HepG2 (cell line): ENCODE data around the gene TEX29. TPM values are rescaled to one million over a fixed set of nuclear protein-coding genes. Genes with fewer than 3 reads are reported as not detected.

ENCODE experiments used
- ATAC-seq: fragments of 200-7000 bp; cut with Tn5 transposase; 3 replicates; pipeline ENCODE4 v1.9.1; 2020; ENCODE audit warnings: mild to moderate bottlenecking, moderate library complexity
- Bru-seq: library from RNA; stranded (reverse); fragments of 400-500 nt; gene quantifications from one replicate; lab custom pipeline; 2021; lab: Mats Ljungman, UMichigan
- BruChase-seq, 2 experiments: library from RNA; stranded (reverse); fragments of 400-500 nt; gene quantifications; one replicate each; lab custom pipeline; 2021; lab: Mats Ljungman, UMichigan
- BruUV-seq: library from RNA; stranded (reverse); fragments of 400-500 nt; replicated peaks from 2 replicates; lab custom pipeline; 2021; lab: Mats Ljungman, UMichigan
- CTCF ChIA-PET: fragments of 300-600 bp; formaldehyde crosslinking; extraction: SDS; loops from one replicate; lab custom pipeline; 2021; ENCODE audit warnings: low total read pairs, inconsistent platforms, low intra/inter-chr PET ratio; lab: Yijun Ruan, JAX
- POLR2A ChIA-PET: fragments of 350-600 bp; sonication (Branson Sonifier 250); formaldehyde crosslinking; loops from one replicate; lab custom pipeline; 2020; ENCODE audit warnings: antibody characterized with exemption, inconsistent platforms; lab: Yijun Ruan, JAX
- DNase-seq: peaks from one replicate; pipeline ENCODE4 v3.0.0-alpha.2; 2015; ENCODE audit warnings: low spot score
- FAIRE-seq: peaks from 3 replicates; lab custom pipeline; 2011; peaks lifted over from hg19 to GRCh38; lab: Jason Lieb, UNC
- H2AFZ ChIP-seq: one replicate; pipeline ENCODE4 v1.6.1; 2011; ENCODE audit warnings: low read length, inconsistent platforms
- H3K27ac ChIP-seq: fragments of 300-600 bp; 3 replicates; pipeline ENCODE4 v1.8.0; 2011; ENCODE audit warnings: mixed run types, mild to moderate bottlenecking, mixed read lengths, low read length, inconsistent platforms; ENCODE audit not compliant: insufficient read depth; ENCODE audit errors: extremely low read length
- H3K27me3 ChIP-seq, 2 experiments: fragments of 200-600 bp in 1 of 2; 2 replicates in 1 of 2; 3 replicates in 1 of 2; pipeline versions ENCODE4 v1.6.0 to v1.8.0; 2011; ENCODE audit warnings: low read length in 2 of 2, mild to moderate bottlenecking in 2 of 2, moderate library complexity in 2 of 2, inconsistent platforms in 1 of 2; ENCODE audit not compliant: insufficient read depth in 2 of 2, control insufficient read depth in 1 of 2
- H3K36me3 ChIP-seq, 2 experiments: fragments of 200-600 bp in 1 of 2; replicated peaks in 1 of 2; 2 replicates in 1 of 2; 3 replicates in 1 of 2; pipeline versions ENCODE4 v1.5.1 to v1.8.0; 2011; ENCODE audit warnings: low read length in 2 of 2, inconsistent platforms in 1 of 2; ENCODE audit not compliant: insufficient read depth in 2 of 2, control insufficient read depth in 1 of 2
- H3K4me1 ChIP-seq: 2 replicates; pipeline ENCODE4 v1.5.1; 2012; ENCODE audit warnings: low read length, inconsistent platforms; ENCODE audit not compliant: insufficient read depth
- H3K4me2 ChIP-seq: 2 replicates; pipeline ENCODE4 v1.6.0; 2011; ENCODE audit warnings: low read depth, low read length, inconsistent platforms
- H3K4me3 ChIP-seq, 3 experiments: fragments of 200-600 bp in 1 of 3; sonication (generic), shearing (Covaris generic) in 1 of 3; replicated peaks in 1 of 3; 2 replicates each; pipeline ENCODE4 v1.5.1; 2011 to 2016; ENCODE audit warnings: low read length in 3 of 3, inconsistent platforms in 2 of 3, low read depth in 2 of 3, mild to moderate bottlenecking in 2 of 3, control low read depth in 1 of 3, mixed read lengths in 1 of 3; ENCODE audit not compliant: insufficient read depth in 1 of 3
- H3K79me2 ChIP-seq: one replicate; pipeline ENCODE4 v1.6.1; 2011; ENCODE audit warnings: low read length, inconsistent platforms; ENCODE audit not compliant: insufficient read depth
- H3K9ac ChIP-seq: 2 replicates; pipeline ENCODE4 v1.6.0; 2011; ENCODE audit warnings: mild to moderate bottlenecking, low read depth, low read length, inconsistent platforms; ENCODE audit not compliant: insufficient read depth
- H3K9me3 ChIP-seq: 2 replicates; pipeline ENCODE4 v1.5.1; 2012; ENCODE audit warnings: mild to moderate bottlenecking, low read length
- H4K20me1 ChIP-seq: 2 replicates; pipeline ENCODE4 v1.6.0; 2011; ENCODE audit warnings: inconsistent platforms, mild to moderate bottlenecking, low read length, moderate library complexity; ENCODE audit not compliant: insufficient read depth
- AGO2 ChIP-seq: fragments of 200-400 bp; formaldehyde crosslinking; optimal IDR thresholded peaks from 2 replicates; pipeline ENCODE3; 2017; ENCODE audit warnings: mild to moderate bottlenecking, low read depth, low read length, moderate library complexity
- CREB1 ChIP-seq, 2 experiments: fragments of 450-650 bp in 1 of 2; IDR thresholded peaks; 2 replicates each; pipeline ENCODE4 v1.6.1; 2016 to 2017; ENCODE audit warnings: control low read depth in 1 of 2, mild to moderate bottlenecking in 1 of 2, missing compliant biosample characterization in 1 of 2, missing genetic modification characterization in 1 of 2
- ZNF543 ChIP-seq: sonication (generic); formaldehyde crosslinking; IDR thresholded peaks from 2 replicates; pipeline ENCODE4 v1.4.0; 2020; ENCODE audit warnings: mild to moderate bottlenecking, missing genetic modification reagents
- ZNF740 ChIP-seq: sonication (generic); formaldehyde crosslinking; IDR thresholded peaks from 2 replicates; pipeline ENCODE4 v1.4.0; 2020; ENCODE audit warnings: missing genetic modification reagents
- WGBS: methylation state at CpG from one replicate; pipeline ENCODE4 v1.1.6; 2017; ENCODE audit warnings: low lambda C conversion rate; 5-methylcytosine and 5-hydroxymethylcytosine counted together
- in situ Hi-C: cut with HindIII; loops from 2 replicates; pipeline ENCODE4 v1.10.0; 2017; ENCODE audit warnings: low pct_unique_long_range_greater_than_20kb; ENCODE audit not compliant: extremely low pct_ligation_motif_present
- intact Hi-C: fragments of 100-400 bp; cut with micrococcal nuclease; formaldehyde crosslinking; loops from one replicate; pipeline ENCODE4 v1.10.0; 2022; ENCODE audit not compliant: unreplicated experiment
- long read RNA-seq, 2 experiments: library from RNA in 1 of 2; library from polyadenylated mRNA in 1 of 2; stranded (forward) in 1 of 2; unstranded in 1 of 2; transcript quantifications; one replicate each; pipeline ENCODE4 v2.0.0, GENCODE V29; 2019 to 2022
- polyA minus RNA-seq, 3 experiments: library from RNA; depleted of rRNA, polyadenylated mRNA; stranded (reverse); fragments of >200 nt; gene quantifications; 2 replicates each; pipeline ENCODE4 v1.2.3, GENCODE V29; 2011; ENCODE audit warnings: low replicate concordance in 1 of 3
- polyA plus RNA-seq, 8 experiments: library from polyadenylated mRNA; depleted of rRNA in 3 of 8; stranded (reverse) in 7 of 8; unstranded in 1 of 8; fragments of >200 nt; fragmentation: Illumina TruSeq in 4 of 8; extraction: Trizol in 4 of 8; gene quantifications; 2 replicates each; pipeline versions ENCODE4 v1.2.1 to v1.2.3, GENCODE V29; 2011 to 2016; ENCODE audit warnings: low read depth in 4 of 8, missing spikeins in 1 of 8, mixed read lengths in 1 of 8; ENCODE audit not compliant: insufficient read depth in 1 of 8
- total RNA-seq, 5 experiments: library from RNA; depleted of rRNA; stranded (reverse); fragments of >200 nt; fragmentation: Illumina TruSeq; extraction: Trizol; gene quantifications; 2 replicates each; pipeline ENCODE4 v1.2.3, GENCODE V29; 2016; ENCODE audit warnings: low read depth in 1 of 5

TEX29 gene
- total RNA-seq (2016; rRNA removed; fragmentation: Illumina TruSeq; extraction: Trizol): 0.22 TPM in 1 of 2 replicates, not detected in the other
- 0.71 TPM in 1 of 2 replicates, not detected in the other for total RNA-seq (2016; cell fraction: cytosol; rRNA removed; fragmentation: Illumina TruSeq; extraction: Trizol; ENCODE audit: low read depth)
- total RNA-seq (2016; cell fraction: insoluble cytoplasmic fraction; rRNA removed; fragmentation: Illumina TruSeq; extraction: Trizol): not detected in 2 replicates
- total RNA-seq (2016; cell fraction: membrane; rRNA removed; fragmentation: Illumina TruSeq; extraction: Trizol): not detected in 2 replicates
- total RNA-seq (2016; cell fraction: nucleus; rRNA removed; fragmentation: Illumina TruSeq; extraction: Trizol): 1.2 TPM in 1 of 2 replicates, not detected in the other
- 0.12 and 0.34 TPM in 2 replicates for polyA plus RNA-seq (2011; rRNA removed)
- 0.10 and 0.12 TPM in 2 replicates for polyA plus RNA-seq (2011; cell fraction: cytosol; rRNA removed)
- polyA plus RNA-seq (2011; cell fraction: nucleus; rRNA removed): 0.62 and 1.8 TPM in 2 replicates
- polyA plus RNA-seq (2012): 0.40 and 1.1 TPM in 2 replicates
- polyA plus RNA-seq (2016; cell fraction: cytosol; fragmentation: Illumina TruSeq; extraction: Trizol; ENCODE audit: low read depth): 0.23 and 0.47 TPM in 2 replicates
- polyA plus RNA-seq (2016; cell fraction: insoluble cytoplasmic fraction; fragmentation: Illumina TruSeq; extraction: Trizol; ENCODE audit: low read depth): not detected in 2 replicates
- 0.26 TPM in 1 of 2 replicates, not detected in the other for polyA plus RNA-seq (2016; cell fraction: membrane; fragmentation: Illumina TruSeq; extraction: Trizol; ENCODE audit: low read depth)
- polyA plus RNA-seq (2016; cell fraction: nucleus; fragmentation: Illumina TruSeq; extraction: Trizol; ENCODE audit: insufficient read depth, low read depth): 0.83 and 1.0 TPM in 2 replicates
- polyA minus RNA-seq (2011; rRNA and poly(A)+ RNA removed; ENCODE audit: low replicate concordance): not detected in 2 replicates
- not detected in 2 replicates for polyA minus RNA-seq (2011; cell fraction: cytosol; rRNA and poly(A)+ RNA removed)
- polyA minus RNA-seq (2011; cell fraction: nucleus; rRNA and poly(A)+ RNA removed): not detected in 2 replicates
- percentile 38 among the genes with signal in this experiment for Bru-seq, nascent RNA
- BruChase-seq, experiment 1, labeled RNA remaining after a 6-hour chase: percentile 44 among the genes with signal in this experiment
- percentile 45 among the genes with signal in this experiment for BruChase-seq, experiment 2, labeled RNA remaining after a 2-hour chase
- long read RNA-seq, experiment 1: 0 reads
- long read RNA-seq, experiment 2: 0 reads

- Histone ChIP-seq H3K36me3 (no peaks in the 10 kb centered on the region; a peak in 1 of 5 replicates), H3K4me3 (no peak within 1 kb of the TSS), H3K4me1 (no peaks in the 10 kb centered on the region), H3K27ac (no peak within 1 kb of the TSS), H4K20me1 (no peaks in the 10 kb centered on the region), H3K4me2 (no peak within 1 kb of the TSS), H3K79me2 (no peaks in the 10 kb centered on the region), H3K27me3 (peaks cover 2 to 7% of the 10 kb centered on the region in 2 experiments; a peak in 2 of 5 replicates), H3K9me3 (no peaks in the 10 kb centered on the region), H2AFZ (no peak within 1 kb of the TSS), H3K9ac (no peak within 1 kb of the TSS)
- ChIA-PET POLR2A (no interaction called here), CTCF (no interaction called here)
- ATAC-seq (no peak), FAIRE-seq (no peak), DNase-seq (no peak)
- 76% methylated on average over 30 of the region's 35 CpGs for WGBS
- TF ChIP-seq ZNF740 (CRISPR knock-in tag) (no peak), AGO2 (peak; percentile 74), CREB1 (IDR thresholded peaks at IDR 0.05) (peak; percentile 68; the same call in 1 of the 2 replicates), CREB1 (CRISPR knock-in tag; IDR thresholded peaks at IDR 0.05) (no peak), ZNF543 (CRISPR knock-in tag) (no peak)
- in situ Hi-C loops (no loop called here), intact Hi-C loops (no loop called here)
- BruUV-seq: no TSS peak
Observed at GRCh38 chr13:111319998-111320911, at the start of gene TEX29. TEX29 (plus strand) TSS chr13:111320642; CDS start chr13:111320891, 249 bp downstream.
